Esophagus squamous epithelium (tissue), 5 donors: ENCODE measurements around the gene CD1E. TPM values are rescaled to one million over a fixed set of nuclear protein-coding genes. Genes with fewer than 3 reads are reported as not detected.
"Not testable (repeated sequence)": the region's sequence is repeated elsewhere in the genome, so short reads cannot be mapped to it uniquely, and the experiment has no call there.

Source experiments
- DNase-seq: peaks from one replicate; lab custom pipeline; 2025; lab: John Stamatoyannopoulos, UW
- H3K27ac ChIP-seq, 4 donors: fragments of 200-600 bp; sonication (generic); one replicate each; pipeline ENCODE4 v1.5.1; 2016 to 2019; ENCODE audit warnings: mild to moderate bottlenecking in 1 of 4
- H3K27me3 ChIP-seq, 4 donors: fragments of 200-600 bp; sonication (generic); 1 replicate in 3 of 4; 2 replicates in 1 of 4; pipeline versions ENCODE4 v1.5.1 to v1.6.0; 2017 to 2021; ENCODE audit warnings: antibody characterized with exemption in 1 of 4
- H3K36me3 ChIP-seq, 3 donors: fragments of 200-600 bp; sonication (generic); one replicate each; pipeline ENCODE4 v1.5.1; 2016 to 2019
- H3K4me1 ChIP-seq, 3 donors: fragments of 200-600 bp; sonication (generic); one replicate each; pipeline ENCODE4 v1.5.1; 2017 to 2019
- H3K4me3 ChIP-seq, 4 donors: fragments of 200-600 bp; sonication (generic); 1 replicate in 3 of 4; 2 replicates in 1 of 4; pipeline ENCODE4 v1.5.1; 2016 to 2019; ENCODE audit warnings: mild to moderate bottlenecking in 2 of 4, moderate library complexity in 1 of 4
- H3K9me3 ChIP-seq, 3 donors: fragments of 200-600 bp; sonication (generic); one replicate each; pipeline ENCODE4 v1.5.1; 2016 to 2019
- POLR2A ChIP-seq, 4 donors: fragments of 450-650 bp; IDR thresholded peaks; one replicate each; pipeline ENCODE4 v1.6.1; 2017; ENCODE audit warnings: antibody characterized with exemption in 4 of 4, mild to moderate bottlenecking in 4 of 4, moderate library complexity in 3 of 4
- WGBS, 2 donors: methylation state at CpG; one replicate each; pipeline ENCODE4 v1.1.5; 2018; 5-methylcytosine and 5-hydroxymethylcytosine counted together
- intact Hi-C: fragments of 100-400 bp; cut with DNase I; formaldehyde crosslinking; loops from one replicate; pipeline ENCODE4 v1.15.0; 2022
- total RNA-seq, 4 donors: library from RNA; depleted of rRNA; stranded (reverse); fragments of >200 nt; gene quantifications; one replicate each; pipeline ENCODE4 v1.1.0, GENCODE V29; 2016
- TF ChIP-seq, protein P1 (sequence below), 6 experiments: fragments of 450-650 bp in 4 of 6; fragments of 200-600 bp in 2 of 6; sonication (generic) in 2 of 6; IDR thresholded peaks; one replicate each; pipeline ENCODE4 v1.5.1; 2016 to 2019; ENCODE audit warnings: antibody characterized with exemption in 6 of 6, mild to moderate bottlenecking in 4 of 6, moderate library complexity in 4 of 6
- donor health status: DM: yes; HTN: yes; CAD: no.

The CD1E gene
- total RNA-seq, 4 donors from 2014 or later: 0.99 to 5.7 (median 3.8) TPM; not detected in 1

DNA sequence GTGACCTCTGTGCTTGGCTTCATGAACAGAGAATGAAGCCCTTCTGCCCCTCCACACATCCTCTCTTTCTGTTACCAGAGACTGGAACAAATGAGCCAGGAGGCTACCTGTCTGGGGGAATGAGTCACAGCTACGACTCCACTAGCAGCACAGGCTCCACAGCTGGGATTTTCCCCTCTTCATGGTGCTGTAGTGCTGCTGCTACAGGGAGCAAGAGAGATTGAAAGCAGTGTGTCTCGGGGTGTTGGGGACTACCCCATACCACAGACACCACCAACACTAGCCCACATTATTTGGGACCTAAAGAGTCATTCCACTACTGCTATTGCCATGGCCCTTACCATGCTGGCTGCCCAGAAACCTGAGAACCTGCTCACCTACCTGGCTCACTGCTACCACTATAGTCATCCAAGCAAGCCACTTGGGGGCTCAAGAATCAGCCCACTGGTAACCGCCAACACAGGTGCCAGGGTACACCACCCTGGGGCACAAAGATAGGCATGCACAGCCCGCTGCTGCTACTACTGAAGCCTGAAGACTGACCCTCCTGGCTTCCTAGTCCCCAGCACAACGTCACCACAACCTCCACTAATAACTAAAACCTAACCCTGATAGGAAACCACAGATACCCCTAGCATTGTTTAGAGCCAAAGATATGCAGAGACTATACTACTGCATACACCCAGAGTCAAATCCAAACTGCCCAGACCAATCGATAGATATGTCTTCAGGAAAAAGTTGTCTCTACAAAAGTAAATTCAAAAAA, 17.7 kb downstream of the CD1E start:
- Histone ChIP-seq H3K36me3 (no peaks in the 10 kb centered on the region), H3K4me3 (no peak overlapping the region), H3K27me3 (no peaks in the 10 kb centered on the region), H3K4me1 (no peaks in the 10 kb centered on the region), H3K9me3 (peaks cover 0 to 24% (median 13%) of the 10 kb centered on the region in 3 donors), H3K27ac (no peak overlapping the region)
- TF ChIP-seq, protein P1, sequence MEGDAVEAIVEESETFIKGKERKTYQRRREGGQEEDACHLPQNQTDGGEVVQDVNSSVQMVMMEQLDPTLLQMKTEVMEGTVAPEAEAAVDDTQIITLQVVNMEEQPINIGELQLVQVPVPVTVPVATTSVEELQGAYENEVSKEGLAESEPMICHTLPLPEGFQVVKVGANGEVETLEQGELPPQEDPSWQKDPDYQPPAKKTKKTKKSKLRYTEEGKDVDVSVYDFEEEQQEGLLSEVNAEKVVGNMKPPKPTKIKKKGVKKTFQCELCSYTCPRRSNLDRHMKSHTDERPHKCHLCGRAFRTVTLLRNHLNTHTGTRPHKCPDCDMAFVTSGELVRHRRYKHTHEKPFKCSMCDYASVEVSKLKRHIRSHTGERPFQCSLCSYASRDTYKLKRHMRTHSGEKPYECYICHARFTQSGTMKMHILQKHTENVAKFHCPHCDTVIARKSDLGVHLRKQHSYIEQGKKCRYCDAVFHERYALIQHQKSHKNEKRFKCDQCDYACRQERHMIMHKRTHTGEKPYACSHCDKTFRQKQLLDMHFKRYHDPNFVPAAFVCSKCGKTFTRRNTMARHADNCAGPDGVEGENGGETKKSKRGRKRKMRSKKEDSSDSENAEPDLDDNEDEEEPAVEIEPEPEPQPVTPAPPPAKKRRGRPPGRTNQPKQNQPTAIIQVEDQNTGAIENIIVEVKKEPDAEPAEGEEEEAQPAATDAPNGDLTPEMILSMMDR (IDR thresholded peaks at IDR 0.05): no peak
- no peak for TF ChIP-seq POLR2A (IDR thresholded peaks at IDR 0.05)
- 50 to 52% methylated on average over 3 to 6 of the region's 6 CpGs for whole genome bisulfite sequencing, 2 donors
- intact Hi-C loops: no loop called here
- DNase-seq: no peak

DNA sequence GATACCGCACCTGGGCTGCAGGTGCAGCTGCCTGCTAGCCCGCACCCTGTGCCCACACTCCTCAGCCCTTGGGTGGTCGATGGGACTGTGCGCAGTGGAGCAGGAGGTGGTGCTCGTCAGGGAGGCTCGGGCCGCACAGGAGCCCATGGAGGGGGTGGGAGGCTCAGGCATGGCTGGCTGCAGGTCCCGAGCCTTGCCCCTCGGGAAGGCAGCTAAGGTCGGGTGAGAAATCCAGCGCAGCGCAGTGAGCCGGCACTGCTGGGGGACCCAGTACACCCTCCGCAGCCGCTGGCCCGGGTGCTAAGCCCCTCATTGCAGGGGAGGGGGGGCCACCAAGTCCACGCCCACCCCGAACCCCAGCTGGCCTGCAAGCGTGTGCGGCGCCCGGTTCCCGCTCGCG, 20.4 kb downstream of the CD1E start:
- H3K27me3 ChIP-seq, H3K4me1 ChIP-seq, H3K36me3 ChIP-seq, intact Hi-C loops, H3K27ac ChIP-seq, DNase-seq, H3K4me3 ChIP-seq: not testable (repeated sequence)
- 40 to 100% methylated on average over 1 to 2 of the region's 25 CpGs for WGBS, 2 donors
- H3K9me3 ChIP-seq: peaks cover 0 to 24% (median 13%) of the 10 kb centered on the region in 3 donors

DNA sequence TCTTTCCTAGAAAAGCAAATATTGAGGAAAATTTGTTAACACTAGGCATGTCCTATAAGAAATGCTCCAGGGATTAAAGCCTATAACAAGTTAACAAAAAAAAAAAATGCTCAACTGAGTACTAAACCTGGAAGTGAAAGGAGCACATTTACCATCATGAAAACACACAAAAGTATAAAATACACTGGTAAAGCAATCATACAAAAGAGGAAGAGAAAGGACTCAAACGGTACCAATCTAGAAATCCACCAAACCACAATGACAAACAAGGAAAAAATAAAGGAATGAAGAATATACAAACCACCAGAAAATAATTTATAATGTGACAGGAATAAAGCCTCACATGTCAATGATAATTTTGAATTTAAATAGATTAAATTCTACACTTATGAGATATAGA, 21.2 kb downstream of the CD1E start:
- 30 to 47% methylated on average over 1 of the region's 1 CpG for WGBS, 2 donors
- intact Hi-C loops: no loop called here
- TF ChIP-seq POLR2A (IDR thresholded peaks at IDR 0.05): no peak
- TF ChIP-seq, protein P1 (IDR thresholded peaks at IDR 0.05): no peak
- Histone ChIP-seq H3K36me3 (no peaks in the 10 kb centered on the region), H3K27ac (no peak overlapping the region), H3K9me3 (peaks cover 0 to 24% (median 13%) of the 10 kb centered on the region in 3 donors), H3K27me3 (no peaks in the 10 kb centered on the region), H3K4me3 (no peak overlapping the region), H3K4me1 (no peaks in the 10 kb centered on the region)
- DNase-seq: no peak

DNA sequence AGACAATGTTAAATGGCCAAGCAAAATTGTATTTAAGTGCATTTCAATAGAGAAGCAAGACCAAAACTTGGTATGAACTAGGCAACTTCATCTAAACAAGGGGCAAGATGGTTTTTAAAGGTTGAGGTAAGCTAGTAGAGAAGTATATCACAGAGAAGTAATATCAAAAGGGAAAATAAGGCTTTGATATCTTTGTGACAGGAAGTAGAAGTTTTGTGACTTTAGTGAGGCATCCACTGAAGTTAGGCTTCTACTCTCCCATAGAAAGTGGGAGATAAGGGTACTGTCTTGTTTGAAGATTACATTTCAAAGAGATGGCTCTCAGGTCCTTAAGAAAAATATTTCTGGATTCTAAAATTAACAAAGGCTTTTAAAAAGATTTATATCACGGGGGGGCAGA, 36.6 kb downstream of the CD1E start:
- no peaks in the 10 kb centered on the region for H3K4me1 ChIP-seq
- no peaks in the 10 kb centered on the region for H3K27me3 ChIP-seq
- 33 to 43% methylated on average over 1 of the region's 1 CpG for WGBS, 2 donors
- no peak overlapping the region for H3K27ac ChIP-seq
- no peak overlapping the region for H3K4me3 ChIP-seq
- no peaks in the 10 kb centered on the region for H3K9me3 ChIP-seq
- H3K36me3 ChIP-seq: no peaks in the 10 kb centered on the region
- intact Hi-C loops: no loop called here
- TF ChIP-seq, protein P1 (IDR thresholded peaks at IDR 0.05): no peak
- no peak for TF ChIP-seq POLR2A (IDR thresholded peaks at IDR 0.05)
- no peak for DNase-seq

DNA sequence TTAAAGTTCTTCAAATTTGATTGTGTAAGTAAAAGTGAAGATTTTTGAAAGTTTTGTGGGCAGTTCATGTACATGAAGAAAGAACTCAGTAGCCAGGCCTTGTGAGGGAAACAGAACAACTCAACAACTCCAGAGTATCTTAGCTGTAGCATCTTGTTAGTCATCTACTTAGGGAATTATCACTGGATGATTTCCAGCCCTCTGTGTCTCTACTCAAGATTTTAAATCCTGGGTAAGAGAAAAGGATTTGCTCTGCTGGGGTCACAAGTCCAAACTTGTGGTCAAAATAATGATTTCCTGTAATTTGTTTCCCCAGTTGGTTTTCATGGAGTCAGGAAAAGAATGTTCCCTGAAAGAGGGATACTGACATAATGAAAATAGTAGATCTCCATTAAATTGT, 37.4 kb downstream of the CD1E start:
- no peak for DNase-seq
- no peaks in the 10 kb centered on the region for H3K4me1 ChIP-seq
- TF ChIP-seq, protein P1 (IDR thresholded peaks at IDR 0.05): no peak
- no peak for TF ChIP-seq POLR2A (IDR thresholded peaks at IDR 0.05)
- no peak overlapping the region for H3K27ac ChIP-seq
- no peak overlapping the region for H3K4me3 ChIP-seq
- intact Hi-C loops: no loop called here
- no peaks in the 10 kb centered on the region for H3K9me3 ChIP-seq
- no peaks in the 10 kb centered on the region for H3K36me3 ChIP-seq
- H3K27me3 ChIP-seq: no peaks in the 10 kb centered on the region
